ENCODE measurements around the gene PRDM16.

GRCh38 chr1:3249631-3250501, 180.9 kb downstream of the PRDM16 start:
- TF ChIP-seq EZH2 (IDR thresholded peaks at IDR 0.05; ENCODE audit: borderline replicate concordance, insufficient read depth, low read depth, low read length, poor library complexity, severe bottlenecking) (no peak), CTCF (IDR thresholded peaks at IDR 0.05) (no peak)
